HCT116 (cell line): ENCODE measurements around the gene PDZRN4.

Experiments
- RAD21 ChIP-seq: IDR thresholded peaks from 2 replicates; pipeline ENCODE4 v1.6.1; 2012; ENCODE audit warnings: low read depth, mild to moderate bottlenecking
- ZNF274 ChIP-seq: fragments of 200-500 bp; sonication (Bioruptor generic); IDR thresholded peaks from 2 replicates; pipeline ENCODE4 v1.6.1; 2014; ENCODE audit warnings: mild to moderate bottlenecking, low read depth, low read length, inconsistent platforms
- TF ChIP-seq, protein P1 (sequence below), 3 experiments: fragments of 200-600 bp in 1 of 3; sonication (generic) in 1 of 3; IDR thresholded peaks in 2 of 3; conservative IDR thresholded peaks in 1 of 3; 2 replicates each; pipeline ENCODE4 v1.5.1; 2012 to 2017; ENCODE audit warnings: low read depth in 2 of 3, low read length in 2 of 3, antibody characterized with exemption in 1 of 3, borderline replicate concordance in 1 of 3, control low read depth in 1 of 3, mild to moderate bottlenecking in 1 of 3, mixed read lengths in 1 of 3, mixed run types in 1 of 3, moderate library complexity in 1 of 3; ENCODE audit not compliant: insufficient read depth in 1 of 3
- TF ChIP-seq, protein P2 (sequence below): IDR thresholded peaks from 2 replicates; pipeline ENCODE4 v1.6.1; 2012

DNA sequence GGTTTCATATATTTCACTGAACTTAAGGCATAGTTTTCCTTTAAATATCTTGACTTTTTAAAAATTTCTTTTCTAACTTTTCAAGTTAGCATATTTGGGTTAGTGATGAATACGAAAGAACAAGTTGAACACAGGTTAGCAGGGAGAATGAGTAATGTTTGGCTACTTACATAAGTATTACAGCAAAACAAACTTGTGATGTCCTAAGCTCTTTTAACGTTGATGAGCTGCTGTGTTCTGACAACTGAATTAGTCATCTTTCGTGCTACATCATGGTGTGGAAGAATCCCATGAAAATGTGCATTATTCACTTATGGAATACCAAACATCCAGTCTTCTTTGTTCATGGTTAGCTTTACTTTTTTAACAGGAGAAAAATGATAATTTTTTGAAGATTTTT, 36.3 kb upstream of the PDZRN4 start:
- TF ChIP-seq, protein P1, sequence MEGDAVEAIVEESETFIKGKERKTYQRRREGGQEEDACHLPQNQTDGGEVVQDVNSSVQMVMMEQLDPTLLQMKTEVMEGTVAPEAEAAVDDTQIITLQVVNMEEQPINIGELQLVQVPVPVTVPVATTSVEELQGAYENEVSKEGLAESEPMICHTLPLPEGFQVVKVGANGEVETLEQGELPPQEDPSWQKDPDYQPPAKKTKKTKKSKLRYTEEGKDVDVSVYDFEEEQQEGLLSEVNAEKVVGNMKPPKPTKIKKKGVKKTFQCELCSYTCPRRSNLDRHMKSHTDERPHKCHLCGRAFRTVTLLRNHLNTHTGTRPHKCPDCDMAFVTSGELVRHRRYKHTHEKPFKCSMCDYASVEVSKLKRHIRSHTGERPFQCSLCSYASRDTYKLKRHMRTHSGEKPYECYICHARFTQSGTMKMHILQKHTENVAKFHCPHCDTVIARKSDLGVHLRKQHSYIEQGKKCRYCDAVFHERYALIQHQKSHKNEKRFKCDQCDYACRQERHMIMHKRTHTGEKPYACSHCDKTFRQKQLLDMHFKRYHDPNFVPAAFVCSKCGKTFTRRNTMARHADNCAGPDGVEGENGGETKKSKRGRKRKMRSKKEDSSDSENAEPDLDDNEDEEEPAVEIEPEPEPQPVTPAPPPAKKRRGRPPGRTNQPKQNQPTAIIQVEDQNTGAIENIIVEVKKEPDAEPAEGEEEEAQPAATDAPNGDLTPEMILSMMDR (IDR thresholded peaks at IDR 0.05 in 2 of 3, conservative IDR thresholded peaks at IDR 0.05 in 1 of 3; ENCODE audit: borderline replicate concordance in 1 of 3, insufficient read depth in 1 of 3, low read depth in 2 of 3, low read length in 2 of 3) = no peak
- no peak for TF ChIP-seq ZNF274
- no peak for TF ChIP-seq RAD21
- TF ChIP-seq, protein P2, sequence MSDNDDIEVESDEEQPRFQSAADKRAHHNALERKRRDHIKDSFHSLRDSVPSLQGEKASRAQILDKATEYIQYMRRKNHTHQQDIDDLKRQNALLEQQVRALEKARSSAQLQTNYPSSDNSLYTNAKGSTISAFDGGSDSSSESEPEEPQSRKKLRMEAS = no peak
